GOT3 (cell line): ENCODE results near the gene CREBBP.
"Not testable (repeated sequence)": the region's sequence is repeated elsewhere in the genome, so short reads cannot be mapped to it uniquely, and the experiment has no call there.

Source experiments
- DNase-seq: peaks from one replicate; lab custom pipeline; 2025; ENCODE audit warnings: mixed read lengths; lab: John Stamatoyannopoulos, UW

The CREBBP gene

DNA sequence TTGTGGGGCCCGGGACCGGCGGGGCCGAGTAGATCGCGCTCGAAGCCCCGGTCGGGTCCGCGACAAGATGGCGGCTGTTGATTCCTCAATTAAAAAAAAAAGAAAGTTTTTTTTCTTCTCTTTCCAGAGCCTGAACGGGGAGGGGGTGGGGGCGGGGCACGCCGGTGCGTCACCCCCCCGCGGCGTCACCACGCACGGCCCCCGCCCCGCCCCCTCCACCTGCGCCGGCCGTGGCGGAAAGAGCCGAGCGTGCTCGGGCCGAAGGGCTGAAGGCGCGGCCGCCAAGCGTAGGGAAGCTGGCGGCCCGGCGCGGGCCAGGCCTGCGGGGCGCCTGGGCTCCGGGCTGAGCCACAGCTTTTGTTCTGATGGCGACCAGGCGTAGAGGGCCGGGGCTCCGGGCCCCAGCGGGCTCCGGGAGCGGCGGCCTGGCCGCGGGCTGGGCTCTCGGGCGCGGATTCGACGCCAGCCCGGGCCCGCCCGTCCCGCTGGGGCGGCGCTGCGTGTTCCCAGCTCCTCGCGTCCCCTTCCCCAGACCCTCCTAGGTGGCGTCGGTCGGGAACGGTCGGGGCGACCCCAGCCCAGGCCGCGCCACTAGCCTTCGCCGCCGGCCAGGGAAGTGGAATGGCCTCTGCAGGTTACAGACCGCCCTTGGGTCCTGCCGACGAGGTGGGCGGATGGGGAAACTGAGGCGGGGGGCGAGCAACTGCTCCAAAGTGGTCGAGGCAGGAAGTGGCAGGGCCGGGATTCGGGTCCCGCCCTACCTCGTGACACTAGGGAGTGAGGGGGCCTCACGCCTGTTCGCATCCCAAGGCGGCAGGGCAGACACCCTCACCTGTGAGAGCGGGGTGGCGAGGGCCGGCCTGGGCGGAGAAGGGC, at the start of gene CREBBP:
CREBBP (minus strand) TSS at position 91 of the 876 bp plus-strand sequence. CDS start 797 bp downstream, outside the sequence.
- DNase-seq = peak; percentile 58

DNA sequence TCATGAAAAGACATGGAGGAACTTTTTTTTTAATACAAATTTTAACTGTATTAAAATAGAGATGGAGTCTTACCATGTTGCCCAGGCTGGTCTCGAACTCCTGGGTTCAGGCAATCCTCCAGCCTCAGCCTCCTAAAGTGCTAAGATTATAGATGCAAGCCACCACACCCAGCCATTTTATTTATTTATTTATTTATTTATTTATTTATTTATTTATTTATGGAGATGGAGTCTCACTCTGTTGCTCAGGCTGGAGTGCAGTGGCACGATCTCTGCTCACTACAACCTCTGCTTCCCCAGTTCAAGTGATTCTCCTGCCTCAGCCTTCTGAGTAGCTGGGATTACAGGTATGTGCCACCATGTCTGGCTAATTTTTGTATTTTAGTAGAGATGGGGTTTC, 46.6 kb upstream of the CREBBP start:
- not testable (repeated sequence) for DNase-seq

DNA sequence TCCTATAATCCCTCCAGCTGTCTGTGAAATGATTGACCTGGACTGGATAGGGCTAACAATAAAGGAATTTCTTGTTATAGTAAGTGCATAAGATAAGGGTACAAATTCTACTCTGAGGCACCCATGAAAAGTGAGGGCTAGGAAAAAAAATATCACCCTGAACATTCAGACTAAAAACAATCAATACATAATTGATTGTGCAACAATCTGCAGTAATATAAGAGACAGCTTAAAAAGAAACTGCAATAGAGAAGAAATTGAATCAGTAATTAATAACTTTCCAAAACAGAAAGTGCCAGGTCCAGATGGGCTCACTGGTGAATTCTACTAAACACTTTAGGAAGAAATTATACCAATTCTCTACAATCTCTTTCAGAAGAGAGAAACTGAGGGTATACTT, 44.2 kb upstream of the CREBBP start:
- DNase-seq = no peak

DNA sequence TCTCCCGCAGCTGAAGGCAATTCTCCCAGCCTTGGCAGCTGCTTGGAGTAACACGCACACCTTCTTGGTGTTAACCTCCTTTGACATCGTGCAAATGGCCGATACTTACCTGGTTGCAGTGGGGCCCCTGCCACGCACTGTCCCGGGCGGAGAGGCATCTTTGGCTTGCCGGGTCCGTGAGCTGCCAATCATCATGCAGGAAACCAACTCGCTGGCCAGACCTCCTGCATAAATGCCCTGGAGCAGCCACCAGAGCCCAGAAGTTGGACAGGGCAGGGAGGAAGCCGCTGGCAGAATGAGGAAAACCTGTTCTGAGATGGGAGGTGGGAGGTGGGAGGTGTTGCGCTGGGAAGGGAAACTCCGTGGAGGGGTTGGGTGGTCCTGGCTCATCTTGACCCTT, 41.7 kb upstream of the CREBBP start:
- no peak for DNase-seq

DNA sequence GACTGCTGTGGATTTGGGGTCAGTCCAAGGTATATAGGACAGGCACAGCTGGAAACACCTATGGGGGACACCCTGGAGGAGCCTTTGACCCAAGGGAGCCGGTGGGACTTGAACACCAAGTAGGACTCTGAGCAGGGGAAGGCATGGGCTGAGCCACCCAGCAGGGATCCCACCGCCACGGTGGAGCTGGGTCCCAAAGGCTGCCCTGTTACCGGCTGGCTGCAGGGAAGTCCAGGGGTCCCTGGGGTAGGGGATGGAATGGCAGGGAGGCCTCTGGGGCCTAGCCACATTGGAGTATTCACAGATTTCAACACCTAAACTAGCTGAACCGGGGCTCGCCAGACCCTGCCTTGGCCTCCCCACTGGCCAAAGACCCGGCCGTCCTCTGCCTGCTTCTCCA, 39.7 kb upstream of the CREBBP start:
- no peak for DNase-seq

DNA sequence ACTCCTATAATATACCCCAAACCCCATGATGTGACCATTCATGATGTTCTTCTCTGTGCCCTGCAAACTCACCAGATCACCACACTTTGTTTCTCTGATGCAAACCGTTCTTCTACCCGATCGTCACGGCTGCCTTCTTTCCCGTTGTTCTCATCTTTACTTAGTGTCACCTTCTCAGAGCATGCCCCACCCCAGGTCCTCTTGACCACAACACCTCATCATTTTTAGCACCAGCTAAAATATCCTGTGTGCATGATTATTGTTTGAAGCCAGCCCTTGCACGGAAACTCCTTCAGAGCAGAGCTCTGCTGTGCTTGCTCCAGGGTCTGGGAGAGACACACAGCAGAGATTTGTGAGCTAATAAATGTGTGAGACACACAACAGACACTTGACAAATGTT, 38.9 kb upstream of the CREBBP start:
- DNase-seq = no peak

DNA sequence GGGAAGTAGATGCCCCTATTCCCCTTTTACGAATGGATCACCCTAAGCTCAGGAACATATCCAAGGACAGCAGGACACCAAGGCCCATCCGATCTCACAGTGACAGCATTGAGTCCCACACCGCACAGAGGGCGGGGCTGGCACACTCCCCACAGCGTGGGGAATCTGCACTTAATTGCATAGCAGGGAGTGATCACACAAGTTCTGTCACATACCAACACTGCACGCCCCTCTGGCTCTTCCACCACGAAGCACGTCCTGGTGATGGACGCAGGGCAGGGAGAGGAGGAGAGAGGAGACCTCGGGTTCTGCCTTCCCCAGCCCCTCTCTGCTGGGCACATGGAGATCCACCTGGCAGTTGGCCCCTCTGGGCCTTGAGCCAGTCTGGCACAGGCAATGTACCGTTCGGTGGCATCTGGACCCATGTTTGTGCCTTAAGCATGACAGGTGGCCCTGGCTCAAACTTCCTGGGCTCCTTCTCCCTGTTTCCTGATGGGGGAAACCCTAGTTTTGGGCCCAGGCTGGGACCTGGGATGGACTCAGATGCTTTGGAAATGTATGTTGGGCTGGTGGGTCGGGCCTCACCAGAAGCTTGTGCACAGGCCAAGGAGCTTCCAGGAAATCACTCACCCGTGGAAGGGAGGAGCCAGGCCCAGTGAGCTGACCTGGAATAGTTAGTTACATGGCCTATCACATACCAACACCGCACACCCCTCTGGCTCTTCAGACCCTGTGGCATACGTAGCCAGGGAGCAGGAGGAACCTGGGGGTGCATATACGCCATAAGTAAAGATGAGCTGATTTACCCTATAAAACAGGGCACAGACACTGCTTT, 35.1 kb upstream of the CREBBP start:
- DNase-seq = no peak

DNA sequence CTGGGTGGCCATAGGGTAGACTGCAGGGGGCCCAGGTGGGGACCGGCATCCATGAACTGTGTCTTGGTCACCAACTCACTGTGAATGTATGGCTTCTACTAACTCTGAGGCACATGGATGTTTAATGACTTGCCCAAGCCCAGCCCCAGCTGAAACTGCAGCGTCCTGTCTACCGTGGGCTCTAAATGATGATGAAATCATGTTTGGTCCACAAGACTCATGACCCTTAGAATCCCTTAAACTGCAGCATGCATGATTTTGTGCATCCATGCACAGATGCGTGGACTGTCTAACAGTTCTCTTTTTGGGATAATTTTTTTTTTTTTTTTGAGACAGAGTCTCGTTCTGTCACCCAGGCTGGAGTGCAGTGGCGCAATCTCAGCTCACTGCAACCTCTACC, 32.4 kb upstream of the CREBBP start:
- no peak for DNase-seq

DNA sequence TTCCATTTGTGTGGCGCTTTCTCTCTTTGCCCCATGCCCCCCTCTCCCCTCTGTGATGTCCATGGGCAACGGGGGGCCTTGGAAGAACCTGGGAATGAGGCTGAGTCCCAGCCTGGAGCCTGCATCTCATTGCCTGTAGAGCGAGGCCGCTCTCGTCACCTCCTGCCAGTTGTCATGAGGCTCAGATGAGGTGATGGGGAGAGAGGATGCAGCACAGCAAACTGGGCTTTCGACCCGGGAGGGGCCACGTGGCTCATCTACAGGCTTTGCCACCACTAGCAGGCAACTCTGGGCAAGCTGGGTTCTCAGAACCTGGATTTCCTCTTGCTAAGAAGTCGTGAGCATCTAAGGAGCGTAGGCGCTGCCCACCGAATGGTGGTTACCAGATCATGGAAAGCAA, 31.9 kb upstream of the CREBBP start:
- DNase-seq = no peak

DNA sequence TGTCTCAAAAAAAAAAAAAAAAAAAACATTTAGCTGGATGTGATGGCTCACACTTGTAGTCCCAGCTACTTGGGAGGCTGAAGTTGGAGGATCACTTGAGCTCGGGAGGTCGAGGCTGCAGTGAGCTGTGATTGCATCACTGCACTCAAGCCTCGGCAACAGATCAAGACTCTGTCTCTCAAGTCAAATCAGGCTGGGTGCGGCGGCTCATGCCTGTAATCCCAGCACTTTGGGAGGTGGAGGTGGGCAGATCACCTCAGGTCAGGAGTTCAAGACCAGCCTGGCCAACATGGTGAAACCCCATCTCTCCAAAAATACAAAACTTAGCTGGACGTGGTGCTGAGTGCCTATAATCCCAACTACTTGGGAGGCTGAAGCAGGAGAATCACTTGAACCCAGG, 31.2 kb upstream of the CREBBP start:
- DNase-seq = not testable (repeated sequence)

DNA sequence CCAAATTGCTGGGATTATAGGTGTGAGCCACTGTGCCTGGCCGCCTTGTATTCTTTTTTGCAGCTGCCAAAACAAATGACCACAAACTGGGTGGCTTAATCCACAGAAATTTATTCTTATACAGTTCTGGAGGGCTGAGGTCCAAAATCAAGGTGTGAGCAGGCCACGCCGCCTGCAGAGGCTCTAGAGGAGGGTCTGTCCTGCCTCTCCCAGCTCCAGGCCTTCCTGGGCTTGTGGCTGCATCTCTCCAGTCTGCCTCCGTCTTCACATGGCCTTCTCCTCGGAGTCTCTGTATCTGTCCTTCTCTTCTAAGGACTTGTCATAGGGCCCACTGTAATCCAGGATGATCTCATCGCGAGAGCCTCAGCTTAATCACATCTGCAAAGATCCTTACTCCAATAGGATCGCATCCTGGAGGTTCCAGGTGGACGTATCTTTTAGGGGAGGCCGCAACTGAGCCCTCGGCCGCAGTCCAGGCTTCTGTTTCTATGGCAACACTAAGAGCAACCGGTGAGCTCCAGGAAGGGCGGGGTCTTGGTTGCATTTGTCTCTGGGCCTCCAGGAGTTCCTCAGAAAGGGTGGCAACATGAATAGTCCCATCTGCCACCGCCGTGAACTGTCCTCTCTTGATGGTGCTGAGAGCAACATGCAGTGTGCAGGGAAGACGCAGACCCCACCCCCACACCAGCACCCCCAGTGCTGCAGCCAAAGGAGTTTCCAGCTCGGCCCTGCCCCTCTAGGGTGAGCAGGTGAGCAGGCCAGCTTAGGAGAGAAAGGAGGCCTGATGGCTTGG, 29.5 kb upstream of the CREBBP start:
- DNase-seq = no peak

DNA sequence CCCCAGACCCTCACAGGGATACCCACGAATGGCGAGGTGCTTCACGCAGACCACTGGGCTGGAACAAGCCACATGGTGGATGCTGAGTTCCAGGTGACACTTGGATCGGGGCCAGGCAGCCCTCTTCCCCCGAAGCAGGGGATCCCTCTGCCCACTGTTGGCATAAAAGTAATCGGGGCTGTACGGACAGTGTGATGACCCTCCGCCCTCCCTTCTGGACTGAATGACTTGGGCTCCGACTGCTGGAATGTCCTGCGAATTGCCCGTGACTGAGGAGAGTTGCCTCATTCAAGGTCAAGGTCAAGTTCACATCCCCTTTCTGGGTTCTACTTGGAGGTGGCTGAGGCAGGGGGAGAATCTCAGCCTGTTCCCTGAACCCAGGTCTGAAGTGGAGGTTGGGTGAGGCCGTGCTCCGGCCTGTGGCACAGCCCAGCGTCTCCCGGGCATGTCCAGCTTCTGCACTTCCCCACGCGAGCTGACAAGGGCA, 28.5 kb upstream of the CREBBP start:
- DNase-seq = no peak

DNA sequence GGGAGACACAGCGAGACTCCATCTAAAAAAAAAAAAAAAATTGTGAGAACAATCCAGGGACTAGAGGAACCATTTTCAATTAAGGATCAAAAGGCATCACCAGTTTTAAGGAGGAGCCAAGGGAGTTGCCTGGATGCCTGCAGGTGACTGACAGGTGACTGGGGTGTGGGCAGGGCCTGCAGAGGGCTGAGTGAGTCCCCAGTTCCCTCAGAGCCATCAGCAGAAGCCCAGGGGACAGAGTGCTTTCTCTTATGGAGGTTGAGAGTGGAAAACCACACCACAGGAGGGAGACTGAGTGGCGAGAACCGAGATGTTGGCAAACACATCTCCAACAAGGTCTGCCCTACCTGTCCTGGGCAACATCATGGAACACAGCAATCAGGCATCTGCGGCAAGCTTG, 27.1 kb upstream of the CREBBP start:
- DNase-seq = no peak

DNA sequence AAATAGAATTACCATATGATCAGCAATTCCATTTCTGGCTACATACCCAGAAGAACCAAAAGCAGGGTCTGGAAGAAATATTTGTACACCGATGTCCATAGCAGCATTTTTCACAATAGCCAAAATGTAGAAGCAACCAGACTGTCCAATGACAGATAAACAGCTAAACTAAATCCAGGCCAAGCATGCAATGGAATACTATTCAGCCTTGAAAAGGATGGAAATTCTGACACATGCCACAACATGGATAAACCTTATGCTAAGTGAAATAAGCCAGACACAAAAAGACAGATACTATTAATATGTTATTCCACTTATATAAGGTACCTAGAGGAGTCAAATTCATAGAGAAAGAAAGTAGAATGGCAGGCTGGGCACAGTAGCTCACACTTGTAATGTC, 25.9 kb upstream of the CREBBP start:
- no peak for DNase-seq

DNA sequence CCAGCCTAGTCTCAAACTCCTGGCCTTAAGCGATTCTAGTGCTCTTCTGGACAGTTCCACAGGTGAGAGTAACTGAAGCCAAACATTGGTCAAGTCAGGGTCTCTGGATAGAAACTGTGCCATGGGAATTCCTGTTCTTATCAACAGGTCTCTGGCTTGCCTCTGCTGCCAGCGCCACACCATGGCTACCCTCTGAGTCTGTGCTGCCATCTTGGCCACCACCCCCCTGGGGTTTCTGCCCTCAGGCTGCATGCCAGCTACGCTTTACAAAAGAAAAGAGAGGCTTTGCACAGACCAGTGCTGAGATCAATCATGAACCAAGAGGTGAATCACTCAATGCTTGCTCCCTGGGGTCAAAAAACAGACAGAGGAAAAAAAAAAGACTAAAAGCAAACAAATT, 24.4 kb upstream of the CREBBP start:
- DNase-seq = no peak

DNA sequence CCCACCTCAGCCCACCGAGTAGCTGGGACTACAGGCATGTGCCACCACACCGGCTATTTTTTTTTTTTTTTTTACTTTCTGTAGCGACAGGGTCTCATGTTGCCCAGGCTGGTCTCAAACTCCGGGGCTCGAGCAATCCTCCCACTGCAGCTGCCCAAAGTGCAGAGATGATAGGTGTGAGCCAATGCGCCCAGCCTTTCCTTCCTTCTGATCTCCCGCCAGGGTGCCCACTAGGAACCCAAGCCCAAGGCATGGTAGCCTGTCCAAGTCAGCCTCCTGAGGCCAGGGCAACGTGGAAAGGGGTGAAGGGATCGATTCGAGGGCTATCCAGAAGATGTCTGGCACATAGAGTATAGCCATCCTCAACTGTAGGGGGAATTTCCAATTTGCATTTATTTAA, 9.6 kb upstream of the CREBBP start:
- DNase-seq = no peak

DNA sequence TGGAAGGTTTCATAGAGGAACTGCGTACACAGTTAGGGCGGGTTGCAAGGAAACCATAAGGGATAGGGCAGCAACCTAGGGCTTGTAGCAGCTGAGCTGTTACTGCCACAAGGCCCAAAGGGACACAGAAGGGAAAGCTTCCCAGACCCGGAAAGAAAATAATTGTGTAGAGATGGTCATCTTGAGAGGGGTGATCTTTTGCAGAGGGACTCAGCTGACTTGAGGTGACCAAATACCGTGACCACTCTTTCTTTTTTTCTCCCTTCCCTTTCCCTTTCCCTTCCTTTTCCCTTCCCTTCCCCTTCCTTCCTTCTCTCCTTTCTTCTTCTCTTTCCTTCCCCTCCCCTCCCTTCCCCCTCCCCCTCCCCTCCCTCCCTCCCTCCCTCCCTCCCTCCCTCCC, 8.5 kb upstream of the CREBBP start:
- DNase-seq = no peak

DNA sequence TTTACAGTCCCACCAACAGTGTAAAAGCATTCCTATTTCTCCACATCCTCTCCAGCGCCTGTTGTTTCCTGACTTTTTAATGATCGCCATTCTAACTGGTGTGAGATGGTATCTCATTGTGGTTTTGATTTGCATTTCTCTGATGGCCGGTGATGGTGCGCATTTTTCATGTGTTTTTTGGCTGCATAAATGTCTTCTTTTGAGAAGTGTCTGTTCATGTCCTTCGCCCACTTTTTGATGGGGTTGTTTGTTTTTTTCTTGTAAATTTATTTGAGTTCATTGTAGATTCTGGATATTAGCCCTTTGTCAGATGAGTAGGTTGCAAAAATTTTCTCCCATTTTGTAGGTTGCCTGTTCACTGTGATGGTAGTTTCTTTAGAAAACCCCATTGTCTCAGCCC, 5.5 kb upstream of the CREBBP start:
- DNase-seq = not testable (repeated sequence)

DNA sequence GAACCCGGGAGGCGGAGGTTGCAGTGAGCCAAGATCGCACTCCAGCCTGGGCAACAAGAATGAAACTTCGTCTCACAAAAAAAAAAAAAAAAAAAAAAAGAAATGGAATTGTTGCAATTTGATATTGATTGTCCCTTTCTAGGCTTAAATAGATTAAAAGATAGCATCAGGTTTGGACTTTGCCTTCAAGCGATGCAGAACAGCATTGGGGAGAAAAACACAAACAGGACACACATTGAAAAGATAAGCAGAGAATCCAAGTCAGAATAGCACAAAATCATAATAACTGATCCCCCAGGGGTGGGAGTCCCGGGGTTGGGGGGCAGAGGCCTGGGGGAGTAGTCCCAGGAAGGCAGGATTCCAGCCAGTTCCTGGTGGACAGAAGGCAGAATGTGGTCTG, 3.9 kb upstream of the CREBBP start:
- no peak for DNase-seq

DNA sequence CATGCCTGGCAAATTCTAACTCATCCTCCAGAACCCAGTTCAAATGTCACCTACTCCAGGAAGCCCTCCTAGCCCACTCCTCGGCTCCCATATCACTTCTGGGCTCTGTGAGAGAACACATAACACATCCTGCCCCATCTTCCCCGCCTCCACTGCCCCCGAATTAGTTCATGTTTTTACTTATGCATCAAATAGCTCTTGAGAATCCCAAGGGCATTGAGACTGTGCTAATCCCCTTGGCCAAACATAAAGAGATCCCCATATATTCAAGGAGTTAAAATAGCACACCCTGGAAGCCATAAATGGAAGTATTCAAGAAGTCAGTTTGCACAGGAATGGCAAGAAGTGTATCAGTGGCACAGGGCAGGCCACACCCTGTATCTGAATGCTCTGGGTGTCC, 2.0 kb upstream of the CREBBP start:
- no peak for DNase-seq

DNA sequence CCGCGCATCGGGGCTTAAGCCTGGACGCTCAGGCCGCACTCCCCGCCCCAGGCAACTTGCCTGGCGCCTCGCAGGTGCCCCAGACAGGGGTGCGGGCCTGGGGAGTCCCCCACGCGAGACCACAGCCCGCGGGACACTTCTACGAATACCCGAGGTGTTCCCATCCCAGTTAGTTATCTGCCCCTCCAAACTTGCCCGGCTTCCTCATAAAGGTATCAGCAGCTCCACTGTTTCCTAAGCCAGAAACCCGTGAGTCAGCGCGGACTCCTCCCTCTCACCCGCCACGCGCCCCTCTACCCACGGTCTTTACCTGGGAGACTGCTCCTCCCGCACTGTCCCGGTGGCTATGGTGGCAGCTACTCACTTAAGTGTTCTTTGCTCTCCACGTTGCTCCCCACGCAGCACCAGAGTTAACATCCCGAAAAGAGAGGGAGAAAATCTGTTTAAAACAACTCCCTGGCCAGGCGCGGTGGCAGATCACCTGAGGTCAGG, 1.0 kb upstream of the CREBBP start:
- DNase-seq = no peak
